GM18868 (cell line): ENCODE results near the gene POLD3.
"Not testable (repeated sequence)": the region's sequence is repeated elsewhere in the genome, so short reads cannot be mapped to it uniquely, and the experiment has no call there.

Experiments
- ATAC-seq: cut with Tn5 transposase; IDR thresholded peaks from one replicate; pipeline ENCODE4 v1.9.1; 2021; ENCODE audit warnings: mild to moderate bottlenecking, moderate library complexity; ENCODE audit not compliant: unreplicated experiment

The POLD3 gene

GRCh38 chr11:74633406-74634393 is 41.3 kb downstream of the POLD3 start:
- no peak for ATAC-seq

GRCh38 chr11:74634537-74634936 is 42.2 kb downstream of the POLD3 start:
- ATAC-seq = no peak

GRCh38 chr11:74636630-74637184 is 44.3 kb downstream of the POLD3 start:
- ATAC-seq = no peak

- ATAC-seq = no peak
These were observed 45.3 kb downstream of the POLD3 start for GRCh38 chr11:74637700-74638099.

GRCh38 chr11:74638869-74639268 is 46.5 kb downstream of the POLD3 start:
- ATAC-seq = no peak

GRCh38 chr11:74639533-74639932 is 47.2 kb downstream of the POLD3 start:
- no peak for ATAC-seq

- ATAC-seq = no peak
These were observed 48.9 kb downstream of the POLD3 start for GRCh38 chr11:74641289-74641688.

- ATAC-seq = no peak
These were observed 49.5 kb downstream of the POLD3 start for GRCh38 chr11:74641905-74642304.

- no peak for ATAC-seq
These were observed 50.5 kb downstream of the POLD3 start for GRCh38 chr11:74642912-74643311.

GRCh38 chr11:74644081-74644480 is 51.7 kb downstream of the POLD3 start:
- ATAC-seq = no peak

- no peak for ATAC-seq
These were observed 53.8 kb downstream of the POLD3 start for GRCh38 chr11:74646215-74646614.

- no peak for ATAC-seq
These were observed 54.6 kb downstream of the POLD3 start for GRCh38 chr11:74646954-74647353.

- no peak for ATAC-seq
These were observed 55.0 kb downstream of the POLD3 start for GRCh38 chr11:74647404-74647803.

GRCh38 chr11:74647831-74648230 is 55.4 kb downstream of the POLD3 start:
- no peak for ATAC-seq

- ATAC-seq = no peak
These were observed 56.5 kb downstream of the POLD3 start for GRCh38 chr11:74648894-74649293.

GRCh38 chr11:74650498-74650897 is 58.1 kb downstream of the POLD3 start:
- ATAC-seq = no peak

GRCh38 chr11:74654976-74655375 is 62.6 kb downstream of the POLD3 start:
- no peak for ATAC-seq

- ATAC-seq = not testable (repeated sequence)
These were observed 66.7 kb downstream of the POLD3 start for GRCh38 chr11:74659124-74659523.

- ATAC-seq = no peak
These were observed 70.2 kb downstream of the POLD3 start for GRCh38 chr11:74662487-74663103.

- ATAC-seq = no peak
These were observed 70.9 kb downstream of the POLD3 start for GRCh38 chr11:74663315-74663714.

- ATAC-seq = no peak
These were observed 77.1 kb downstream of the POLD3 start for GRCh38 chr11:74669211-74670160.
